ENCODE measurements around the gene AXIN2. TPM values are rescaled to one million over a fixed set of nuclear protein-coding genes. Genes with fewer than 3 reads are reported as not detected.

Gene AXIN2
- total RNA-seq, 1 donor = 8.0 TPM

- H3K4me3 ChIP-seq (ENCODE audit: low read depth, low read length) = no peak overlapping the region
- no peak for TF ChIP-seq CTCF (IDR thresholded peaks at IDR 0.05; ENCODE audit: insufficient read depth, low read length)
- DNase-seq (ENCODE audit: low read depth) = no peak
Observed at GRCh38 chr17:65498816-65499215, 62.6 kb downstream of the AXIN2 start.

GRCh38 chr17:65496801-65497200, 64.6 kb downstream of the AXIN2 start:
- no peak for TF ChIP-seq CTCF (IDR thresholded peaks at IDR 0.05; ENCODE audit: insufficient read depth, low read length)
- no peak for DNase-seq (ENCODE audit: low read depth)
- H3K4me3 ChIP-seq (ENCODE audit: low read depth, low read length) = no peak overlapping the region

- peak; percentile 4 for TF ChIP-seq CTCF (IDR thresholded peaks at IDR 0.05; ENCODE audit: insufficient read depth, low read length)
- no peak for DNase-seq (ENCODE audit: low read depth)
- no peak overlapping the region for H3K4me3 ChIP-seq (ENCODE audit: low read depth, low read length)
Observed at GRCh38 chr17:65495122-65496055, 66.1 kb downstream of the AXIN2 start.

- H3K4me3 ChIP-seq (ENCODE audit: low read depth, low read length) = no peak overlapping the region
- no peak for TF ChIP-seq CTCF (IDR thresholded peaks at IDR 0.05; ENCODE audit: insufficient read depth, low read length)
- no peak for DNase-seq (ENCODE audit: low read depth)
Observed at GRCh38 chr17:65489413-65490155, 71.9 kb downstream of the AXIN2 start.

- TF ChIP-seq CTCF (IDR thresholded peaks at IDR 0.05; ENCODE audit: insufficient read depth, low read length) = no peak
- DNase-seq (ENCODE audit: low read depth) = no peak
- H3K4me3 ChIP-seq (ENCODE audit: low read depth, low read length) = no peak overlapping the region
Observed at GRCh38 chr17:65488665-65489064, 72.8 kb downstream of the AXIN2 start.

- no peak for TF ChIP-seq CTCF (IDR thresholded peaks at IDR 0.05; ENCODE audit: insufficient read depth, low read length)
- DNase-seq (ENCODE audit: low read depth) = no peak
- H3K4me3 ChIP-seq (ENCODE audit: low read depth, low read length) = no peak overlapping the region
Observed at GRCh38 chr17:65487990-65488389, 73.5 kb downstream of the AXIN2 start.

All from fibroblast of the aortic adventitia (primary cell).